Measurements from ENCODE around the gene CCDC185.

CCDC185 gene

GRCh38 chr1:223417903-223418663 is 24.9 kb downstream of the CCDC185 start:
- H3K27ac ChIP-seq (ENCODE audit: low read length), result no peak overlapping the region

GRCh38 chr1:223419115-223419514 is 25.9 kb downstream of the CCDC185 start:
- Histone ChIP-seq H3K36me3 (ENCODE audit: control insufficient read depth in 1 of 2, insufficient read depth in 2 of 2, low read length in 2 of 2) (no peaks in the 10 kb centered on the region), H3K4me1 (ENCODE audit: control insufficient read depth in 1 of 2, insufficient read depth in 2 of 2, low read length in 2 of 2) (no peaks in the 10 kb centered on the region), H3K27me3 (ENCODE audit: low read depth, low read length) (no peaks in the 10 kb centered on the region), H3K9me3 (ENCODE audit: control insufficient read depth in 1 of 2, low read length in 2 of 2) (no peaks in the 10 kb centered on the region), H3K4me3 (ENCODE audit: low read depth in 1 of 2, low read length in 2 of 2) (no peak overlapping the region), H3K27ac (ENCODE audit: low read length) (no peak overlapping the region)

More at GRCh38 chr1:223417903-223418663, 24.9 kb downstream of the CCDC185 start:
- no peaks in the 10 kb centered on the region for H3K4me1 ChIP-seq (ENCODE audit: control insufficient read depth in 1 of 2, insufficient read depth in 2 of 2, low read length in 2 of 2)
- no peak overlapping the region for H3K4me3 ChIP-seq (ENCODE audit: low read depth in 1 of 2, low read length in 2 of 2)
- no peaks in the 10 kb centered on the region for H3K27me3 ChIP-seq (ENCODE audit: low read depth, low read length)
- H3K36me3 ChIP-seq (ENCODE audit: control insufficient read depth in 1 of 2, insufficient read depth in 2 of 2, low read length in 2 of 2), result no peaks in the 10 kb centered on the region
- H3K9me3 ChIP-seq (ENCODE audit: control insufficient read depth in 1 of 2, low read length in 2 of 2), result no peaks in the 10 kb centered on the region

- no peaks in the 10 kb centered on the region for H3K9me3 ChIP-seq (ENCODE audit: control insufficient read depth in 1 of 2, low read length in 2 of 2)
- no peak overlapping the region for H3K27ac ChIP-seq (ENCODE audit: low read length)
- H3K4me1 ChIP-seq (ENCODE audit: control insufficient read depth in 1 of 2, insufficient read depth in 2 of 2, low read length in 2 of 2), result no peaks in the 10 kb centered on the region
- H3K4me3 ChIP-seq (ENCODE audit: low read depth in 1 of 2, low read length in 2 of 2), result no peak overlapping the region
- H3K27me3 ChIP-seq (ENCODE audit: low read depth, low read length), result no peaks in the 10 kb centered on the region
- no peaks in the 10 kb centered on the region for H3K36me3 ChIP-seq (ENCODE audit: control insufficient read depth in 1 of 2, insufficient read depth in 2 of 2, low read length in 2 of 2)
Measured at GRCh38 chr1:223419561-223419960, 26.3 kb downstream of the CCDC185 start.

- Histone ChIP-seq H3K4me1 (ENCODE audit: control insufficient read depth in 1 of 2, insufficient read depth in 2 of 2, low read length in 2 of 2) (no peaks in the 10 kb centered on the region), H3K4me3 (ENCODE audit: low read depth in 1 of 2, low read length in 2 of 2) (no peak overlapping the region), H3K36me3 (ENCODE audit: control insufficient read depth in 1 of 2, insufficient read depth in 2 of 2, low read length in 2 of 2) (no peaks in the 10 kb centered on the region), H3K27me3 (ENCODE audit: low read depth, low read length) (no peaks in the 10 kb centered on the region), H3K9me3 (ENCODE audit: control insufficient read depth in 1 of 2, low read length in 2 of 2) (no peaks in the 10 kb centered on the region), H3K27ac (ENCODE audit: low read length) (no peak overlapping the region)
Measured at GRCh38 chr1:223421025-223421424, 27.8 kb downstream of the CCDC185 start.

GRCh38 chr1:223421676-223422075 is 28.5 kb downstream of the CCDC185 start:
- H3K27me3 ChIP-seq (ENCODE audit: low read depth, low read length), result no peaks in the 10 kb centered on the region
- H3K27ac ChIP-seq (ENCODE audit: low read length), result no peak overlapping the region
- no peaks in the 10 kb centered on the region for H3K9me3 ChIP-seq (ENCODE audit: control insufficient read depth in 1 of 2, low read length in 2 of 2)
- H3K4me3 ChIP-seq (ENCODE audit: low read depth in 1 of 2, low read length in 2 of 2), result no peak overlapping the region
- H3K36me3 ChIP-seq (ENCODE audit: control insufficient read depth in 1 of 2, insufficient read depth in 2 of 2, low read length in 2 of 2), result no peaks in the 10 kb centered on the region
- no peaks in the 10 kb centered on the region for H3K4me1 ChIP-seq (ENCODE audit: control insufficient read depth in 1 of 2, insufficient read depth in 2 of 2, low read length in 2 of 2)

- H3K4me3 ChIP-seq (ENCODE audit: low read depth in 1 of 2, low read length in 2 of 2), result no peak overlapping the region
- H3K27me3 ChIP-seq (ENCODE audit: low read depth, low read length), result no peaks in the 10 kb centered on the region
- H3K27ac ChIP-seq (ENCODE audit: low read length), result no peak overlapping the region
- H3K4me1 ChIP-seq (ENCODE audit: control insufficient read depth in 1 of 2, insufficient read depth in 2 of 2, low read length in 2 of 2), result no peaks in the 10 kb centered on the region
- H3K9me3 ChIP-seq (ENCODE audit: control insufficient read depth in 1 of 2, low read length in 2 of 2), result peaks cover 0 to 2% of the 10 kb centered on the region in 2 donors
- no peaks in the 10 kb centered on the region for H3K36me3 ChIP-seq (ENCODE audit: control insufficient read depth in 1 of 2, insufficient read depth in 2 of 2, low read length in 2 of 2)
Measured at GRCh38 chr1:223422911-223423310, 29.7 kb downstream of the CCDC185 start.

GRCh38 chr1:223423641-223424233 is 30.5 kb downstream of the CCDC185 start:
- Histone ChIP-seq H3K4me3 (ENCODE audit: low read depth in 1 of 2, low read length in 2 of 2) (no peak overlapping the region), H3K27ac (ENCODE audit: low read length) (no peak overlapping the region), H3K27me3 (ENCODE audit: low read depth, low read length) (no peaks in the 10 kb centered on the region), H3K4me1 (ENCODE audit: control insufficient read depth in 1 of 2, insufficient read depth in 2 of 2, low read length in 2 of 2) (no peaks in the 10 kb centered on the region), H3K9me3 (ENCODE audit: control insufficient read depth in 1 of 2, low read length in 2 of 2) (peaks cover 0 to 3% of the 10 kb centered on the region in 2 donors), H3K36me3 (ENCODE audit: control insufficient read depth in 1 of 2, insufficient read depth in 2 of 2, low read length in 2 of 2) (no peaks in the 10 kb centered on the region)

GRCh38 chr1:223425550-223425949 is 32.3 kb downstream of the CCDC185 start:
- Histone ChIP-seq H3K27ac (ENCODE audit: low read length) (no peak overlapping the region), H3K36me3 (ENCODE audit: control insufficient read depth in 1 of 2, insufficient read depth in 2 of 2, low read length in 2 of 2) (no peaks in the 10 kb centered on the region), H3K27me3 (ENCODE audit: low read depth, low read length) (no peaks in the 10 kb centered on the region), H3K4me3 (ENCODE audit: low read depth in 1 of 2, low read length in 2 of 2) (no peak overlapping the region), H3K9me3 (ENCODE audit: control insufficient read depth in 1 of 2, low read length in 2 of 2) (peaks cover 0 to 3% of the 10 kb centered on the region in 2 donors), H3K4me1 (ENCODE audit: control insufficient read depth in 1 of 2, insufficient read depth in 2 of 2, low read length in 2 of 2) (peaks cover 0 to 10% of the 10 kb centered on the region in 2 donors)

- no peaks in the 10 kb centered on the region for H3K36me3 ChIP-seq (ENCODE audit: control insufficient read depth in 1 of 2, insufficient read depth in 2 of 2, low read length in 2 of 2)
- peaks cover 0 to 3% of the 10 kb centered on the region in 2 donors for H3K9me3 ChIP-seq (ENCODE audit: control insufficient read depth in 1 of 2, low read length in 2 of 2)
- H3K4me1 ChIP-seq (ENCODE audit: control insufficient read depth in 1 of 2, insufficient read depth in 2 of 2, low read length in 2 of 2), result peaks cover 0 to 10% of the 10 kb centered on the region in 2 donors
- no peaks in the 10 kb centered on the region for H3K27me3 ChIP-seq (ENCODE audit: low read depth, low read length)
- no peak overlapping the region for H3K4me3 ChIP-seq (ENCODE audit: low read depth in 1 of 2, low read length in 2 of 2)
- no peak overlapping the region for H3K27ac ChIP-seq (ENCODE audit: low read length)
Measured at GRCh38 chr1:223426936-223427335, 33.7 kb downstream of the CCDC185 start.

GRCh38 chr1:223429313-223429731 is 36.1 kb downstream of the CCDC185 start:
- no peaks in the 10 kb centered on the region for H3K27me3 ChIP-seq (ENCODE audit: low read depth, low read length)
- peaks cover 0 to 10% of the 10 kb centered on the region in 2 donors for H3K4me1 ChIP-seq (ENCODE audit: control insufficient read depth in 1 of 2, insufficient read depth in 2 of 2, low read length in 2 of 2)
- H3K9me3 ChIP-seq (ENCODE audit: control insufficient read depth in 1 of 2, low read length in 2 of 2), result peaks cover 0 to 3% of the 10 kb centered on the region in 2 donors
- H3K36me3 ChIP-seq (ENCODE audit: control insufficient read depth in 1 of 2, insufficient read depth in 2 of 2, low read length in 2 of 2), result no peaks in the 10 kb centered on the region
- H3K27ac ChIP-seq (ENCODE audit: low read length), result no peak overlapping the region
- H3K4me3 ChIP-seq (ENCODE audit: low read depth in 1 of 2, low read length in 2 of 2), result no peak overlapping the region

GRCh38 chr1:223429821-223430220 is 36.6 kb downstream of the CCDC185 start:
- no peak overlapping the region for H3K4me3 ChIP-seq (ENCODE audit: low read depth in 1 of 2, low read length in 2 of 2)
- no peaks in the 10 kb centered on the region for H3K36me3 ChIP-seq (ENCODE audit: control insufficient read depth in 1 of 2, insufficient read depth in 2 of 2, low read length in 2 of 2)
- H3K4me1 ChIP-seq (ENCODE audit: control insufficient read depth in 1 of 2, insufficient read depth in 2 of 2, low read length in 2 of 2), result peaks cover 0 to 10% of the 10 kb centered on the region in 2 donors
- H3K27me3 ChIP-seq (ENCODE audit: low read depth, low read length), result no peaks in the 10 kb centered on the region
- peaks cover 0 to 3% of the 10 kb centered on the region in 2 donors for H3K9me3 ChIP-seq (ENCODE audit: control insufficient read depth in 1 of 2, low read length in 2 of 2)
- no peak overlapping the region for H3K27ac ChIP-seq (ENCODE audit: low read length)

All from muscle layer of duodenum (tissue), 2 donors.